AG10803 (cell line): Measurements from ENCODE around the gene TMCC1.
"Not testable (repeated sequence)": the region's sequence is repeated elsewhere in the genome, so short reads cannot be mapped to it uniquely, and the experiment has no call there.

ENCODE experiments used
- DNase-seq: peaks from one replicate; pipeline ENCODE4 v3.0.0; 2010; ENCODE audit warnings: low read depth
- H3K4me3 ChIP-seq: 2 replicates; pipeline ENCODE4 v1.5.1; 2011; ENCODE audit warnings: mild to moderate bottlenecking, low read length, control low read depth
- TF ChIP-seq, protein P1 (sequence below): conservative IDR thresholded peaks from 2 replicates; pipeline ENCODE4 v1.5.1; 2011; ENCODE audit warnings: mild to moderate bottlenecking, low read length, control low read depth, inconsistent platforms

Gene TMCC1

DNA sequence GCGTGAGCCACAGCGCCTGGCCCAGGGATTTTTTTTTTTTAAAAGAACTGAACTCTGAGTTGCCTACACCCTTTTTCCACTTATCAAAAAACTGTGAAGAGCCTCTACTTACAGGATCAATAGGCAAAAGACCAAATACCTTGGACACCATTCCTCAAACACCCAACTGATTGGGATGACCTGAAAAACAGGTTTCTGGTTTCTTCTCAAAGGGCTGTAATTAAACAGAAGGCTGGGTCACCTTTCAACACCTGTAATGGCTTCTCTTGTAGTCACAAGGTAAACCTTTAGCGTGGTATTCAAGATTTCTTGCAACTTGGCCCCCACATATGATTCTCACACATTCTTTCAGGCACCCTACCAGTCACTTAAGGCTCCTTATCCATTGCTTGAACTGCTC, 248.7 kb downstream of the TMCC1 start:
- DNase-seq: no peak
- H3K4me3 ChIP-seq: no peak overlapping the region
- TF ChIP-seq, protein P1, sequence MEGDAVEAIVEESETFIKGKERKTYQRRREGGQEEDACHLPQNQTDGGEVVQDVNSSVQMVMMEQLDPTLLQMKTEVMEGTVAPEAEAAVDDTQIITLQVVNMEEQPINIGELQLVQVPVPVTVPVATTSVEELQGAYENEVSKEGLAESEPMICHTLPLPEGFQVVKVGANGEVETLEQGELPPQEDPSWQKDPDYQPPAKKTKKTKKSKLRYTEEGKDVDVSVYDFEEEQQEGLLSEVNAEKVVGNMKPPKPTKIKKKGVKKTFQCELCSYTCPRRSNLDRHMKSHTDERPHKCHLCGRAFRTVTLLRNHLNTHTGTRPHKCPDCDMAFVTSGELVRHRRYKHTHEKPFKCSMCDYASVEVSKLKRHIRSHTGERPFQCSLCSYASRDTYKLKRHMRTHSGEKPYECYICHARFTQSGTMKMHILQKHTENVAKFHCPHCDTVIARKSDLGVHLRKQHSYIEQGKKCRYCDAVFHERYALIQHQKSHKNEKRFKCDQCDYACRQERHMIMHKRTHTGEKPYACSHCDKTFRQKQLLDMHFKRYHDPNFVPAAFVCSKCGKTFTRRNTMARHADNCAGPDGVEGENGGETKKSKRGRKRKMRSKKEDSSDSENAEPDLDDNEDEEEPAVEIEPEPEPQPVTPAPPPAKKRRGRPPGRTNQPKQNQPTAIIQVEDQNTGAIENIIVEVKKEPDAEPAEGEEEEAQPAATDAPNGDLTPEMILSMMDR: no peak

DNA sequence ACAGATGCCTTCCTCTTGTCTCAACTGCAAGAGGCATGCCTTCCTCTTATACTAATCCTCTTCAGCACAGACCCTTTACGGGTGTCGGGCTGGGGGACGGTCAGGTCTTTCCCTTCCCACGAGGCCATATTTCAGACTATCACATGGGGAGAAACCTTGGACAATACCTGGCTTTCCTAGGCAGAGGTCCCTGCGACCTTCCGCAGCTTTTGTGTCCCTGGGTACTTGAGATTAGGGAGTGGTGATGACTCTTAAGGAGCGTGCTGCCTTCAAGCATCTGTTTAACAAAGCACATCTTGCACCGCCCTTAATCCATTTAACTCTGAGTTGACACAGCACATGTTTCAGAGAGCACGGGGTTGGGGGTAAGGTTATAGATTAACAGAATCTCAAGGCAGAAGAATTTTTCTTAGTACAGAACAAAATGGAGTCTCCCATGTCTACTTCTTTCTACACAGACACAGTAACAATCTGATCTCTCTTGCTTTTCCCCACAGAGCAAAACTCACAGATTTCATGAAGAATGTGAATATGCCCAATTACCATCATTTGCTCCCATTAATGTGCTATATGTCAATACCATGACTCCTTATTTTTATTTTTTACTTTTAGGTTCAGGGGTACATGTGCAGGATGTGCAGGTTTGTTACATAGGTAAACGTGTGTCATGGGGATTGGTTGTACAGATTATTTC, 251.8 kb downstream of the TMCC1 start:
- not testable (repeated sequence) for DNase-seq, H3K4me3 ChIP-seq

DNA sequence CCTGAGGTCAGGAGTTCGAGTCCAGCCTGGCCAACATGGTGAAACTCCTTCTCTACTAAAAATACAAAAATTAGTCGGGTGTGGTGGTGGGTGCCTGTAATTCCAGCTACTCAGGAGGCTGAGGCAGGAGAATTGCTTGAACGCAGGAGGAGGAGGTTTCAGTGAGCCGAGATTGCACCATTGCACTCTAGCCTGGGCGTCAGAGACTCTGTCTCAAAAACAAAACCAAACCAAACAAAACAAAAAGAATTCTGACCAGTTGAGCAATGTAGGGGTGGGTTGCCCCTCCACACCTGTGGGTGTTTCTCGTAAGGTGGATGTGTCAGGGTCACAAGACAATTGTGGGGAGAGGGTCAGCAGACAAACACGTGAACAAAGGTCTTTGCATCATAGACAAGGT, 252.5 kb downstream of the TMCC1 start:
- not testable (repeated sequence) for DNase-seq, H3K4me3 ChIP-seq

DNA sequence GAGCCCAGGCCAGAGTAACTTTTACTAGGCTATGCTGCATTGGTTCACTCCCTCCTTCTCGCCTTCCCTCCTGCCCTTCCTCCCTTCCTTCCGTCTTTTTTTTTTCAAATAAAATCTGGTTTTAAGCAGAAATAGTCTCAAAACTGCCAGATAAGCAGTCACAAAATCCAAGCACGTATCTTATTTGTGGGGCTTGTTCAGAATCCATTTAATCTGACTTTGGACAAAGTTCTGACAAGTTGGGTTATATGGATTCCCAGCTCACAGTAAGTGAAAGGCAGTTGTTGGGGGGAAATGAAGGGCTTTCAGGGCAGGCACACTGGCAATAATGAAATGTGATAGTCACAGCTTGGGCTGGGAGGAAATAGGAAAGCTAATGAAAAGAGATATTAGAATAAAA, 255.0 kb downstream of the TMCC1 start:
- no peak overlapping the region for H3K4me3 ChIP-seq
- no peak for DNase-seq
- TF ChIP-seq, protein P1: no peak

DNA sequence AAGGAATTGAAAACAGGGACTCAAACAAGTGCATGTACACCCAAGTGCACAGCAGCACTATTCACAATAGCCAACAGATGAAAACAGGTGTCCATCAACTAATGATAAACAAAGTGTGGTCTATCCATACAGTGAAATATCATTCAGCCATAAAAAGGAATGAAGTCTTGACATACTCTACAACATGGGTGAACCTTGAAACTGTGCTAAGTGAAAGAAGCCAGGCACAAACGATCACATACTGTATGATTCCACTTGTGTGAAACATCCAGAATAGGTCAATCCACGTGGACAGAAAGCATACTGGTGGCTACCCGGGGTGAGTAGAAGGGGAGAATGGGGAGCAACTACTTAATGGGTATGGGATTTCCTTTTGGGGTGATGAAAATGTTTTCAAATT, 257.4 kb downstream of the TMCC1 start:
- no peak overlapping the region for H3K4me3 ChIP-seq
- TF ChIP-seq, protein P1: no peak
- no peak for DNase-seq

DNA sequence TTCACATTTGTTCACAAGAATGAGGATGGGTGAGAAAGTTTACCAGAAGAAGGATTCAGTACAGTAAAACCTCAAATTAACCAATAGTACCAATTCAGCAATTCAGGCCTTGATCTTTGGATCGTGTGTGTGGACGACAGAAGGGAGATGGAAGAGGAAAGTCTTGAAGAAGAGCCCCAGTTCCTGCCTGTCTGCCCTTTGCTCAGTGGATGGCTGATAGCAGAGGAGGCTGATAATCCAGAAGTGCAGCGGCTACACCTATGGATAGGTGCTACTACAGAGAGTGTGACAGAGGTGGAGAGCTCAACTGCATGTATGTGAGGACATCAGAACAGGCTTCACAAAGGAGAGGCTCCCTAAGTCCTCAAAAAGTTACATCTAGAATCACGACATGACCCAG, 257.9 kb downstream of the TMCC1 start:
- no peak for DNase-seq
- TF ChIP-seq, protein P1: no peak
- H3K4me3 ChIP-seq: no peak overlapping the region

DNA sequence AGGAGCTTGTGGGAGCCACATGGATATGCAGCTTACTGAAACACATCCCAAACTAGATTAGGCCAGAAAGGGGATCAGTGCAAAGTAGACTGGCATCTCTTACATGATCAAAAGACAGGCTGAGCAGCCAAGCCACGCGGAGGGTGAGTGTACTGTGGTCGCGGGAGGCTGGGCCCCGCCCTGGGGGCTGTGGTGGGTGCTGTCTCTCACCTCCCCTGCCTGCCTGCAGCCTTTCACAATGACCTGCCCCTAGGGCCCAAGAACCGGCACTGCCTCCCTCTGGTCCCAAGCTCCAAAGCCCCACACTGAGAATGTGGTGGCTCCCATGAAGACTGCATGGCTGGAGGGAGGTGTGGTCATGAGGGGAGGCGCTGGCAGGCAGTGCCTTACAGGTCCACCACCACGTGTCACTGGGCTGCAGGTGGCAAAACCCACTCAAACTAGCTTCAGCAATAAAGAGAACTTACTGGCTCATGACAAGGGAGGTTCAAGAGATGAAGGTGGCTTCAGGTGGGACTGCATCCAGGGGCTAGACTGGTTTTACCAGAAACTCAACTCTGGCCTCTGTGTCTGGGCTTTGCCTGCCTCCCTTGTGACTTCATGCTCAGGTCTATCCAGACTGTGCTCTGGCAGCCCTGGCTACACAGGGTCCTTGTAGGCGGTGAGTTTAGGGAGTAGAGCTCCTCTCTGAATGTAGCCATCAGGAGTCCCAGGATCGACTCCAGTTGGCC, 259.6 kb downstream of the TMCC1 start:
- TF ChIP-seq, protein P1: no peak
- H3K4me3 ChIP-seq: no peak overlapping the region
- no peak for DNase-seq

DNA sequence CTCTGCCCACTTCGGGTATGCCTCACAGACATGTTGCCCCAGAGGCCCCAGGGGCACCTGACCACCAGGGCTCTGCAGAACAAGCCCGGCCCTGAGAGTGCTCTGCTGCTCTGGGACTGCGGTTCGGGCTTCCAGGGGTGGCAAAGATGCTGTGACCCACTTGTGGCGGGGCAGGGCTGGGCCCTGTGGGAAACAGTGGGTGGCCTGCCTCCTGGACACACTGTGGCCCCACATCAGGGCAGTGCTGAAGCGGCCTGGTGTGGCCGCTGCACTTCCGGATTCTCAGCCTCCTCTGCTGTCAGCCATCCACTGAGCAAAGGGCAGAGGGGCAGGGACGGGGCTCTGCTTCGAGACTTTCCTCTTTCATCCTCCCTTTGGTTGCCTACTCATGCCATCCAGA, 260.5 kb downstream of the TMCC1 start:
- TF ChIP-seq, protein P1: no peak
- H3K4me3 ChIP-seq: no peak overlapping the region
- no peak for DNase-seq
